Lower lobe of right lung (tissue), 2 donors: ENCODE data around the gene DCK. TPM values are rescaled to one million over a fixed set of nuclear protein-coding genes. Genes with fewer than 3 reads are reported as not detected.

Experiments used
- ATAC-seq, 2 donors: fragments of 200-7000 bp; cut with Tn5 transposase; one replicate each; pipeline ENCODE4 v1.9.1; 2020 to 2022; ENCODE audit warnings: mild to moderate bottlenecking in 2 of 2, moderate library complexity in 2 of 2
- DNase-seq: peaks from one replicate; pipeline ENCODE4 v3.0.0-alpha.2; 2020
- H3K27ac ChIP-seq: fragments of 200-600 bp; one replicate; pipeline ENCODE4 v1.8.0; 2022
- H3K27me3 ChIP-seq: fragments of 200-600 bp; one replicate; pipeline ENCODE4 v1.8.0; 2022; ENCODE audit warnings: low read depth
- H3K36me3 ChIP-seq: fragments of 200-600 bp; one replicate; pipeline ENCODE4 v1.8.0; 2022; ENCODE audit warnings: mild to moderate bottlenecking
- H3K4me1 ChIP-seq: fragments of 200-600 bp; one replicate; pipeline ENCODE4 v1.8.0; 2022
- H3K4me3 ChIP-seq: fragments of 200-600 bp; one replicate; pipeline ENCODE4 v1.8.0; 2022; ENCODE audit warnings: mild to moderate bottlenecking
- H3K9me3 ChIP-seq: fragments of 200-600 bp; one replicate; pipeline ENCODE4 v1.8.0; 2022
- intact Hi-C: fragments of 100-400 bp; cut with DNase I; formaldehyde crosslinking; loops from one replicate; pipeline ENCODE4 v1.11.0; 2022
- total RNA-seq: library from RNA; stranded (reverse); fragmentation: NEBNext Ultra II Directional; extraction: Animal tissue kit (Norgen Biotek cat#: 25700); gene quantifications from one replicate; pipeline ENCODE4 v1.2.1, GENCODE V29; 2021
- TF ChIP-seq, protein P1 (sequence below): fragments of 200-600 bp; IDR thresholded peaks from one replicate; pipeline ENCODE4 v1.8.0; 2022; ENCODE audit warnings: antibody characterized with exemption, mild to moderate bottlenecking
- donor health status: DM: no; HTN: yes; CAD: no; lungs with severe emphysema.

The DCK gene
- total RNA-seq, 1 donor from 2014 or later: 18.1 TPM

DNA sequence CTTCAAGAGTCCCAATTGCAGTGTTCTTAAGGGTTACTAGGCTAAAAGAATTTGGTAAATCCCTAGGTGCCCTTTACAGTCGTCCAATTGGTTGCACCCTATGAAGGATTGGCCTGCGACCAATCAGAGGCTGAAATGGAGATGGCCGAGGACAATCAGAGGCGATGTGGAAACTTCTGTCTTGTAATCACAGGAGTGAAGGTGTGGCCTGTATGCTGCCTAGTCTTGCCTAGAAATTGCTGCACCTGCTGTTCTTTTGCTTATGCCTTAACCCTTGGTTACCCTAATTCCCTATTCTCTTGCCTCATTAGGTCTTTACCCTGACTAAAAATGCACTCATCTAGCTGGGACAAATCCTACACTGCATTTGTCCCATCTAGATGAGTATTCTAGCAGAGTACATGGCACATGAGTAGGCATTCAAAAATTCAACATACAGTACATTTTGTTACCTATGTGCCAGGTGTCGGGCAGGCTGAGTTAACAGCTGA is 1.0 kb upstream of the DCK start:
- Histone ChIP-seq H3K27ac (peak overlapping the region; percentile 89), H3K4me3 (peak overlapping the region; percentile 92), H3K9me3 (no peaks in the 10 kb centered on the region), H3K36me3 (no peaks in the 10 kb centered on the region), H3K27me3 (no peaks in the 10 kb centered on the region), H3K4me1 (peaks cover 41% of the 10 kb centered on the region)
- intact Hi-C loops: no loop called here
- no peak for DNase-seq
- TF ChIP-seq, protein P1, sequence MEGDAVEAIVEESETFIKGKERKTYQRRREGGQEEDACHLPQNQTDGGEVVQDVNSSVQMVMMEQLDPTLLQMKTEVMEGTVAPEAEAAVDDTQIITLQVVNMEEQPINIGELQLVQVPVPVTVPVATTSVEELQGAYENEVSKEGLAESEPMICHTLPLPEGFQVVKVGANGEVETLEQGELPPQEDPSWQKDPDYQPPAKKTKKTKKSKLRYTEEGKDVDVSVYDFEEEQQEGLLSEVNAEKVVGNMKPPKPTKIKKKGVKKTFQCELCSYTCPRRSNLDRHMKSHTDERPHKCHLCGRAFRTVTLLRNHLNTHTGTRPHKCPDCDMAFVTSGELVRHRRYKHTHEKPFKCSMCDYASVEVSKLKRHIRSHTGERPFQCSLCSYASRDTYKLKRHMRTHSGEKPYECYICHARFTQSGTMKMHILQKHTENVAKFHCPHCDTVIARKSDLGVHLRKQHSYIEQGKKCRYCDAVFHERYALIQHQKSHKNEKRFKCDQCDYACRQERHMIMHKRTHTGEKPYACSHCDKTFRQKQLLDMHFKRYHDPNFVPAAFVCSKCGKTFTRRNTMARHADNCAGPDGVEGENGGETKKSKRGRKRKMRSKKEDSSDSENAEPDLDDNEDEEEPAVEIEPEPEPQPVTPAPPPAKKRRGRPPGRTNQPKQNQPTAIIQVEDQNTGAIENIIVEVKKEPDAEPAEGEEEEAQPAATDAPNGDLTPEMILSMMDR: no peak
- peak in 1 of 2 donors; percentile 23 for ATAC-seq

DNA sequence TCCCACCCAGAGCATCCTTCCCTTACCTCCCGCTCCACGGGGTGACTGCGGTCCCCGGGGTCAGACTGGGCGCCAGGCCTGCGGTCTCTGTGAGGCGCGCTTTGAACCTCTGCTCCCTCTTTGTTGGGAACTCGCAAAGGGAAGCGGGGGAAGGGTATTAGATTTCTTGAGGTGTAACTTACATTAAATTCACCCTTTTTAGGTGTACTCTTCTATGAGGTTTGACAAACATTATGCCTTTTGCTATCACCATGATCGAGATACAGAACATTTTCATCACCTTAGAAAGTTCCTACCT is 569 bp downstream of the DCK start:
- H3K4me1 ChIP-seq: peaks cover 48% of the 10 kb centered on the region
- no peaks in the 10 kb centered on the region for H3K9me3 ChIP-seq
- H3K36me3 ChIP-seq: peaks cover 10% of the 10 kb centered on the region
- H3K27me3 ChIP-seq: no peaks in the 10 kb centered on the region
- H3K4me3 ChIP-seq: peak overlapping the region; percentile 92
- H3K27ac ChIP-seq: peak overlapping the region; percentile 89
- no peak for ATAC-seq
- DNase-seq: no peak
- intact Hi-C loops: no loop called here
- TF ChIP-seq, protein P1: no peak

DNA sequence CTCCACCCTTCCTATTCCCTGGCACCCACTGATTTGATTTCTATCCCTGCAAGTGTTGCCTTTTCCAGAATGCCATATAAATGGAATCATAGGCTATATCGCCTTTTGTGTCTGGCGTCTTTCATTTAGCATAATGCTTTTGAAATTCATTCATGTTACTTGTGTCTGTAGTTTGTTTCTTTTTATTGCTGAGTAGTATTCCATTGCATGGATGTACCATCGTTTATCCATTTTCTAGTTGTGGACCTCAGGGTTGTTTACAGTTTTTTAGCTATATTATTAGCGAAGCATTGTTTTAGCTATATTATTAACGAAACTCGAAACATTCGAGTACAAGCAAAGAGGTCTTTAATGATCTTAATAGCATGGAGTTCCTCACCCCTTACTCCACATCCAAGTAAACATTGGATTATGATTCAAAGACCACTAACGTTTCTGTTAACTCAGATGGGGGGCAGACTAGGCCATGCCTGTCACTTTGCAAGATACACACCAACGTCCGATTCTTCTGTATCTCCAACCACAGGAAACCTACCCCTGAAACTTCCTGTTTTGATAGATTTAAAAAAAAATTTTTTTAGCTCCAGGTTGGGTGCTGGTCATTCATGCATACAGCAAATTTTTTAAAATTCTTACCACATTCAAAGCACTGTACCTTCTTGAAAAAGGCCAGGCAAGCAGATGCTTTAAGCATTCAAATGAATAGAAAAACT is 1.1 kb downstream of the DCK start:
- Histone ChIP-seq H3K36me3 (peaks cover 13% of the 10 kb centered on the region), H3K27ac (peak overlapping the region; percentile 0), H3K9me3 (no peaks in the 10 kb centered on the region), H3K27me3 (no peaks in the 10 kb centered on the region), H3K4me1 (peaks cover 48% of the 10 kb centered on the region), H3K4me3 (peak overlapping the region; percentile 92)
- TF ChIP-seq, protein P1: no peak
- ATAC-seq: no peak
- intact Hi-C loops: no loop called here
- no peak for DNase-seq

DNA sequence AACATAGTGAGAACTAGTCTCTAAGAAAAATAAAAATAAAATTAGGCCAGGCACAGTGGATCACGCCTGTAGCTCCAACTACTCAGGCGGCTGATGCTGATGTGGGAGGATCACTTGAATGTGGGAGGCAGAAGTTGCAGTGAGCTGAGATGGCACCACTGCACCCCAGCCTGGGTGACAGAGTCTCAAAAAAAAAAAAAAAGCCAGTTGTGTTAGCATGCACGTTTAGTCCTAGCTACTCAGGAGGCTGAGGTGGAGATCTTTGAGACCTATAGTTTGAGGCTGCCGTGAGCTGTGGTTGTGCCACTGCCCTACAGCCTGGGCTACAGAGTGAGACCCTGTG is 2.5 kb downstream of the DCK start:
- no peaks in the 10 kb centered on the region for H3K27me3 ChIP-seq
- DNase-seq: no peak
- no peak overlapping the region for H3K27ac ChIP-seq
- peaks cover 48% of the 10 kb centered on the region for H3K4me1 ChIP-seq
- TF ChIP-seq, protein P1: no peak
- H3K36me3 ChIP-seq: peaks cover 13% of the 10 kb centered on the region
- intact Hi-C loops: no loop called here
- ATAC-seq: no peak
- peak overlapping the region; percentile 92 for H3K4me3 ChIP-seq
- H3K9me3 ChIP-seq: no peaks in the 10 kb centered on the region

DNA sequence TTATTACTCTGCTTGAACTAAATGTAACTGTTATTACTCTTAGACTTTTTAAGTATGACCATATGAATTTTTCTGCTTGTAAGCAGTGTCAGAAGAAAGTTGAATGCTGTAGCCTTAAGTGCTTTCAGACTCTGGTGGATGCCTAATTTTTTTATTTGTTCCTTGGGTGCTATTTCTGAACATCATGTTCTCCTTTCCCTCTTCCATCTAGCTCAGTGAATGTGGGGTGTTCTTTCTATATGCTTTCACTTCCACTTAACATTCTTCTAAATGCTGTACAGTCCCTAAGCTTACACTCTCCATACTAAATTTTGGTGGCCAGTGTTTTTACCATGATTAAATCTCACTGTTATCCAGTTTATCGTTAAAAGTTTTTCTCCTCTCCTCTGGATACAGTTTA is 3.6 kb downstream of the DCK start:
- Histone ChIP-seq H3K4me1 (peaks cover 48% of the 10 kb centered on the region), H3K27me3 (no peaks in the 10 kb centered on the region), H3K4me3 (no peak overlapping the region), H3K9me3 (no peaks in the 10 kb centered on the region), H3K36me3 (peaks cover 13% of the 10 kb centered on the region), H3K27ac (no peak overlapping the region)
- TF ChIP-seq, protein P1: no peak
- intact Hi-C loops: no loop called here
- no peak for ATAC-seq
- no peak for DNase-seq
